ENCODE data around the gene DPP7. TPM values are rescaled to one million over a fixed set of nuclear protein-coding genes. Genes with fewer than 3 reads are reported as not detected.
A peak's percentile ranks its signal among the peaks of the same experiment; 100 is the strongest.

DPP7 gene
- total and polyA plus RNA-seq, 9 of the 15 experiments (the other 6 are each of a cell fraction or from before 2014, with no cell fraction given) = 0.99 to 365 (median 132) TPM

DNA sequence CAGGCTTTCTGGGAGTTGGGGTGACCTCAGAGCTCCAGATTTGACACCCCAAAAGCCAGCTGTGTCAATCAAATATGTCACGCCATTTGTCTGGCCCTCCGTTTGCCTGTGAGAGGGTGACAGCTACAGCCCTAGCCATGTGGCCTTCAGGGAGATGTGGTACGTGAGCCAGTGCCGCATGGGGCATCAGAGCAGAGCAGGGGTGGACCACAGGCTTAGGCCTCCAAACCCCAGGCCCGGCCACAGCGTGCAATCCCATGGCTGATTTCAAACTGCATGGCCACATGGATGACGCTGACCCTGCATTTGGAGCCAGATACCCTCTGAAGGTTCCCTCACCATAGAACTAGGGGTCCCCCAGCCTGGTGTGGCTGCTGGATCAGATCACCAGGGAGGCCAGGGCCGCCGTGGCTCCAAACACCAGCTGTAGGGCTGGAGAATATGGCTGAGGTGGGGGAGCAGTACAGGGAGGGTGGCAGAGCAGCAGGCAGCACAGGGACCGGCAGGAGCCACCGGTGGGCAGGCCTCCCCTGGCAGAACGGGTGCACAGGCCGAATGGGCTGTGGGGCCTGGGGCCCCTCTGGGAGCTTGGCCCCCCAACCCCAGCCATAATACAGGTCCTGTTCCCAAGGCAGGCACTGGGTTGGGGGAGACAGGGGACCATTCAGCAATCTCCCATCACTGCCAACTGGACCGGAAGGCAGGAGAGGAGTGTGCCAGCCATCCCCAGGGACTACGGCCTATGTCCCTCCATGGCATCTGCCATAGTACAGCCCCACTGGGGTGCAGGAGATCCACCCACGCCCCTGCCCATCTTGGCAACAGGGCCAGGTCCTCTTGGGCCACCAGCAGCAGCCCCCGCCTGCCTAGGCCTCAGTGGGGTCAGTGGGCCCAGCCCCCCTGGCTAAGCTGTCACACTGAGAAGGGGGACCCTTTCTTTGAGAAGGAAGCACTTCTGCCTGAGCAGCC is 45.7 kb downstream of the DPP7 start:
- peak overlapping the region; percentile 91 for H3K4me2 ChIP-seq (ENCODE audit: insufficient read depth, low read length)
- peaks cover 8% of the 10 kb centered on the region for H3K9me1 ChIP-seq (ENCODE audit: control insufficient read depth, insufficient read depth, low read length)
- 52% methylated on average over 14 of the region's 17 CpGs for WGBS (ENCODE audit: insufficient coverage, low coverage, missing lambda C conversion rate)
- CTCF ChIA-PET (ENCODE audit: low intra/inter-chr PET ratio) = interaction anchor here (0.6 to 0.9 kb wide), 3 partner anchors 23 to 831 kb away, joined by 3 to 5 read pairs (median 4); partner anchors contain the start of gene NPDC1
- H3K9me3 ChIP-seq (replicated peaks; ENCODE audit: control insufficient read depth, insufficient read depth, low read depth, low read length) = no peaks in the 10 kb centered on the region
- no peaks in the 10 kb centered on the region for H3K27me3 ChIP-seq (ENCODE audit: control insufficient read depth in 2 of 2, insufficient read depth in 2 of 2, low read length in 2 of 2)
- H3K9ac ChIP-seq (ENCODE audit: insufficient read depth in 1 of 2, low read depth in 2 of 2, low read length in 2 of 2) = peak overlapping the region; percentile 86 to 94; a peak in 3 of 4 replicates
- no peak for ATAC-seq
- TSS peak; percentile 39 for BruUV-seq (replicated peaks)
- DNase-seq (ENCODE audit: extremely low read depth in 1 of 4, low spot score in 3 of 4) = no peak
- no peak overlapping the region for H2AFZ ChIP-seq (ENCODE audit: low read depth, low read length)
- H3K4me3 ChIP-seq = peak overlapping the region; percentile 65
- H3K4me1 ChIP-seq (replicated peaks in 1 of 2; ENCODE audit: control insufficient read depth in 2 of 2, insufficient read depth in 2 of 2, low read length in 2 of 2) = peaks cover 32 to 83% of the 10 kb centered on the region in 2 experiments
- H3K79me2 ChIP-seq (ENCODE audit: control insufficient read depth, insufficient read depth, low read length) = peaks cover 39% of the 10 kb centered on the region
- POLR2A ChIA-PET = interaction anchor here (0.9 to 2.5 kb wide), 6 partner anchors 10 to 156 kb away, joined by 4 to 14 read pairs (median 6); partner anchors contain the start of genes ENTPD2 and MAN1B1
- in situ Hi-C loops (cut with MboI) (no loop called here), intact Hi-C loops (cut with micrococcal nuclease) (loop anchor here (2.0 kb wide), 1 partner anchor 18 kb away; the partner anchor contains the start of gene MAN1B1)
- peak overlapping the region; percentile 4; the same call in 2 of the 3 replicates for H3K27ac ChIP-seq (ENCODE audit: extremely low read depth, low read depth, low read length)
- peaks cover 19% of the 10 kb centered on the region for H4K20me1 ChIP-seq (replicated peaks; ENCODE audit: control insufficient read depth, insufficient read depth, low read length)
- peaks cover 37% of the 10 kb centered on the region; the same call in 2 of the 3 replicates for H3K36me3 ChIP-seq (ENCODE audit: control insufficient read depth, insufficient read depth, low read length)
- FAIRE-seq = no peak
- peak; percentile 38; the same call in 1 of the 2 replicates for TF ChIP-seq RBFOX2 (IDR thresholded peaks at IDR 0.05; ENCODE audit: low read depth, low read length)
- TF ChIP-seq ERF (CRISPR knock-in tag; IDR thresholded peaks at IDR 0.05) = no peak
- no peak for TF ChIP-seq SRSF1 (IDR thresholded peaks at IDR 0.05; ENCODE audit: low read depth, low read length)
- peak in 1 of 2 experiments; percentile 9; a peak in 1 of 4 replicates for TF ChIP-seq HDAC1 (IDR thresholded peaks at IDR 0.05)
- TF ChIP-seq ZFP1 (CRISPR knock-in tag; IDR thresholded peaks at IDR 0.05) = no peak
- TF ChIP-seq, protein P1, sequence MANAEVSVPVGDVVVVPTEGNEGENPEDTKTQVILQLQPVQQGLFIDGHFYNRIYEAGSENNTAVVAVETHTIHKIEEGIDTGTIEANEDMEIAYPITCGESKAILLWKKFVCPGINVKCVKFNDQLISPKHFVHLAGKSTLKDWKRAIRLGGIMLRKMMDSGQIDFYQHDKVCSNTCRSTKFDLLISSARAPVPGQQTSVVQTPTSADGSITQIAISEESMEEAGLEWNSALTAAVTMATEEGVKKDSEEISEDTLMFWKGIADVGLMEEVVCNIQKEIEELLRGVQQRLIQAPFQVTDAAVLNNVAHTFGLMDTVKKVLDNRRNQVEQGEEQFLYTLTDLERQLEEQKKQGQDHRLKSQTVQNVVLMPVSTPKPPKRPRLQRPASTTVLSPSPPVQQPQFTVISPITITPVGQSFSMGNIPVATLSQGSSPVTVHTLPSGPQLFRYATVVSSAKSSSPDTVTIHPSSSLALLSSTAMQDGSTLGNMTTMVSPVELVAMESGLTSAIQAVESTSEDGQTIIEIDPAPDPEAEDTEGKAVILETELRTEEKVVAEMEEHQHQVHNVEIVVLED (CRISPR knock-in tag; IDR thresholded peaks at IDR 0.05) = no peak
- TF ChIP-seq SP2 (IDR thresholded peaks at IDR 0.05; ENCODE audit: extremely low read depth, low read depth, low read length, poor library complexity, severe bottlenecking) = no peak
- no peak for TF ChIP-seq GTF2F1 (IDR thresholded peaks at IDR 0.05; ENCODE audit: low read depth, low read length)
- TF ChIP-seq HDAC8 (tag; IDR thresholded peaks at IDR 0.05) = no peak
- TF ChIP-seq ZNF232 (CRISPR knock-in tag; IDR thresholded peaks at IDR 0.05) = no peak
- 0 out of 2 replicates have a peak, but pooled peaks have one; percentile 25 for TF ChIP-seq STAG1 (CRISPR knock-in tag; IDR thresholded peaks at IDR 0.05; ENCODE audit: borderline replicate concordance)
- TF ChIP-seq, protein P2, sequence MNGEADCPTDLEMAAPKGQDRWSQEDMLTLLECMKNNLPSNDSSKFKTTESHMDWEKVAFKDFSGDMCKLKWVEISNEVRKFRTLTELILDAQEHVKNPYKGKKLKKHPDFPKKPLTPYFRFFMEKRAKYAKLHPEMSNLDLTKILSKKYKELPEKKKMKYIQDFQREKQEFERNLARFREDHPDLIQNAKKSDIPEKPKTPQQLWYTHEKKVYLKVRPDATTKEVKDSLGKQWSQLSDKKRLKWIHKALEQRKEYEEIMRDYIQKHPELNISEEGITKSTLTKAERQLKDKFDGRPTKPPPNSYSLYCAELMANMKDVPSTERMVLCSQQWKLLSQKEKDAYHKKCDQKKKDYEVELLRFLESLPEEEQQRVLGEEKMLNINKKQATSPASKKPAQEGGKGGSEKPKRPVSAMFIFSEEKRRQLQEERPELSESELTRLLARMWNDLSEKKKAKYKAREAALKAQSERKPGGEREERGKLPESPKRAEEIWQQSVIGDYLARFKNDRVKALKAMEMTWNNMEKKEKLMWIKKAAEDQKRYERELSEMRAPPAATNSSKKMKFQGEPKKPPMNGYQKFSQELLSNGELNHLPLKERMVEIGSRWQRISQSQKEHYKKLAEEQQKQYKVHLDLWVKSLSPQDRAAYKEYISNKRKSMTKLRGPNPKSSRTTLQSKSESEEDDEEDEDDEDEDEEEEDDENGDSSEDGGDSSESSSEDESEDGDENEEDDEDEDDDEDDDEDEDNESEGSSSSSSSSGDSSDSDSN (IDR thresholded peaks at IDR 0.05; ENCODE audit: borderline replicate concordance in 1 of 2, low read depth in 2 of 2, low read length in 2 of 2) = no peak
- no peak for TF ChIP-seq SMAD2 (IDR thresholded peaks at IDR 0.05; ENCODE audit: low read depth, low read length)
- TF ChIP-seq, protein P3, sequence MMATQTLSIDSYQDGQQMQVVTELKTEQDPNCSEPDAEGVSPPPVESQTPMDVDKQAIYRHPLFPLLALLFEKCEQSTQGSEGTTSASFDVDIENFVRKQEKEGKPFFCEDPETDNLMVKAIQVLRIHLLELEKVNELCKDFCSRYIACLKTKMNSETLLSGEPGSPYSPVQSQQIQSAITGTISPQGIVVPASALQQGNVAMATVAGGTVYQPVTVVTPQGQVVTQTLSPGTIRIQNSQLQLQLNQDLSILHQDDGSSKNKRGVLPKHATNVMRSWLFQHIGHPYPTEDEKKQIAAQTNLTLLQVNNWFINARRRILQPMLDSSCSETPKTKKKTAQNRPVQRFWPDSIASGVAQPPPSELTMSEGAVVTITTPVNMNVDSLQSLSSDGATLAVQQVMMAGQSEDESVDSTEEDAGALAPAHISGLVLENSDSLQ (IDR thresholded peaks at IDR 0.05) = peak; percentile 82

Measured in K562 (cell line).